Activated B cell treated with CpG ODN at 0.5 μM for 24 hours (primary cell): ENCODE results near the gene TSHZ2. TPM values are rescaled to one million over a fixed set of nuclear protein-coding genes. Genes with fewer than 3 reads are reported as not detected.

Source experiments
- ATAC-seq: fragments of 200-7000 bp; cut with Tn5 transposase; one replicate; pipeline ENCODE4 v1.10.0; 2021; ENCODE audit warnings: low read depth, mild to moderate bottlenecking, moderate library complexity
- CTCF ChIA-PET: fragments of 350-600 bp; sonication (Branson Sonifier 250); formaldehyde crosslinking; loops from one replicate; lab custom pipeline; 2021; ENCODE audit warnings: antibody characterized with exemption; lab: Charles Lee
- POLR2A ChIA-PET: fragments of 350-600 bp; sonication (Branson Sonifier 250); formaldehyde crosslinking; loops from one replicate; lab custom pipeline; 2021; ENCODE audit warnings: antibody characterized with exemption; lab: Charles Lee
- DNase-seq: peaks from one replicate; pipeline ENCODE4 v3.0.0; 2022
- H3K27ac Mint-ChIP-seq: one replicate; pipeline ENCODE4 v1.8.0; 2020; ENCODE audit warnings: mixed read lengths
- H3K27me3 Mint-ChIP-seq: one replicate; pipeline ENCODE4 v1.8.0; 2021; ENCODE audit warnings: mixed read lengths
- H3K36me3 Mint-ChIP-seq: one replicate; pipeline ENCODE4 v1.8.0; 2021; ENCODE audit warnings: low read depth, mixed read lengths
- H3K4me1 Mint-ChIP-seq: one replicate; pipeline ENCODE4 v1.8.0; 2021; ENCODE audit warnings: mixed read lengths
- H3K4me3 Mint-ChIP-seq: one replicate; pipeline ENCODE4 v1.8.0; 2020; ENCODE audit warnings: mild to moderate bottlenecking, mixed read lengths
- H3K9me3 Mint-ChIP-seq: one replicate; pipeline ENCODE4 v1.8.0; 2020; ENCODE audit warnings: mixed read lengths
- intact Hi-C: fragments of 100-400 bp; cut with micrococcal nuclease; formaldehyde crosslinking; loops from one replicate; pipeline ENCODE4 v1.15.1; 2024
- total RNA-seq: library from RNA; stranded (reverse); gene quantifications from 2 replicates; pipeline ENCODE4 v1.2.3, GENCODE V29; 2022
- TF ChIP-seq, protein P1 (sequence below): fragments of 200-600 bp; IDR thresholded peaks from one replicate; pipeline ENCODE4 v1.8.0; 2022; ENCODE audit warnings: antibody characterized with exemption, mild to moderate bottlenecking

The TSHZ2 gene
- total RNA-seq, 1 donor from 2014 or later: 1.7 TPM

DNA sequence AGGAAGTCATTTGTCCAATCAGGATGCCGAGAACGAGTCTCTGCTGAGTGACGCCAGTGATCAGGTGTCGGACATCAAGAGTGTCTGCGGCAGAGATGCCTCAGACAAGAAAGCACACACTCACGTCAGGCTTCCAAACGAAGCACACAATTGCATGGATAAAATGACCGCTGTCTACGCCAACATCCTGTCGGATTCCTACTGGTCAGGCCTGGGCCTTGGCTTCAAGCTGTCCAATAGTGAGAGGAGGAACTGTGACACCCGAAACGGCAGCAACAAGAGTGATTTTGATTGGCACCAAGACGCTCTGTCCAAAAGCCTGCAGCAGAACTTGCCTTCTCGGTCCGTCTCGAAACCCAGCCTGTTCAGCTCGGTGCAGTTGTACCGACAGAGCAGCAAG lies 281.5 kb downstream of the TSHZ2 start:
- Mint-ChIP-seq H3K4me1 (no peaks in the 10 kb centered on the region), H3K36me3 (no peaks in the 10 kb centered on the region), H3K4me3 (no peak overlapping the region), H3K9me3 (no peaks in the 10 kb centered on the region), H3K27me3 (peaks cover 3% of the 10 kb centered on the region), H3K27ac (no peak overlapping the region)
- no peak for DNase-seq
- no peak for ATAC-seq
- ChIA-PET CTCF (no interaction called here), POLR2A (no interaction called here)
- TF ChIP-seq, protein P1, sequence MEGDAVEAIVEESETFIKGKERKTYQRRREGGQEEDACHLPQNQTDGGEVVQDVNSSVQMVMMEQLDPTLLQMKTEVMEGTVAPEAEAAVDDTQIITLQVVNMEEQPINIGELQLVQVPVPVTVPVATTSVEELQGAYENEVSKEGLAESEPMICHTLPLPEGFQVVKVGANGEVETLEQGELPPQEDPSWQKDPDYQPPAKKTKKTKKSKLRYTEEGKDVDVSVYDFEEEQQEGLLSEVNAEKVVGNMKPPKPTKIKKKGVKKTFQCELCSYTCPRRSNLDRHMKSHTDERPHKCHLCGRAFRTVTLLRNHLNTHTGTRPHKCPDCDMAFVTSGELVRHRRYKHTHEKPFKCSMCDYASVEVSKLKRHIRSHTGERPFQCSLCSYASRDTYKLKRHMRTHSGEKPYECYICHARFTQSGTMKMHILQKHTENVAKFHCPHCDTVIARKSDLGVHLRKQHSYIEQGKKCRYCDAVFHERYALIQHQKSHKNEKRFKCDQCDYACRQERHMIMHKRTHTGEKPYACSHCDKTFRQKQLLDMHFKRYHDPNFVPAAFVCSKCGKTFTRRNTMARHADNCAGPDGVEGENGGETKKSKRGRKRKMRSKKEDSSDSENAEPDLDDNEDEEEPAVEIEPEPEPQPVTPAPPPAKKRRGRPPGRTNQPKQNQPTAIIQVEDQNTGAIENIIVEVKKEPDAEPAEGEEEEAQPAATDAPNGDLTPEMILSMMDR: no peak
- intact Hi-C loops: no loop called here

DNA sequence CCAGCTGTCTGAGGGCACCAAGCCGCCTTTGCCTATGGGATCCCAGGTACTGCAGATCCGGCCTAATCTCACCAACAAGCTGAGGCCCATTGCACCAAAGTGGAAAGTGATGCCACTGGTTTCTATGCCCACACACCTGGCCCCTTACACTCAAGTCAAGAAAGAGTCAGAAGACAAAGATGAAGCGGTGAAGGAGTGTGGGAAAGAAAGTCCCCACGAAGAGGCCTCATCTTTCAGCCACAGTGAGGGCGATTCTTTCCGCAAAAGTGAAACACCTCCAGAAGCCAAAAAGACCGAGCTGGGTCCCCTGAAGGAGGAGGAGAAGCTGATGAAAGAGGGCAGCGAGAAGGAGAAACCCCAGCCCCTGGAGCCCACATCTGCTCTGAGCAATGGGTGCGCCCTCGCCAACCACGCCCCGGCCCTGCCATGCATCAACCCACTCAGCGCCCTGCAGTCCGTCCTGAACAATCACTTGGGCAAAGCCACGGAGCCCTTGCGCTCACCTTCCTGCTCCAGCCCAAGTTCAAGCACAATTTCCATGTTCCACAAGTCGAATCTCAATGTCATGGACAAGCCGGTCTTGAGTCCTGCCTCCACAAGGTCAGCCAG lies 283.0 kb downstream of the TSHZ2 start:
- no peaks in the 10 kb centered on the region for H3K36me3 Mint-ChIP-seq
- H3K4me1 Mint-ChIP-seq: no peaks in the 10 kb centered on the region
- no peak overlapping the region for H3K4me3 Mint-ChIP-seq
- no peak overlapping the region for H3K27ac Mint-ChIP-seq
- no peak for DNase-seq
- H3K9me3 Mint-ChIP-seq: no peaks in the 10 kb centered on the region
- intact Hi-C loops: no loop called here
- TF ChIP-seq, protein P1: no peak
- ChIA-PET CTCF (no interaction called here), POLR2A (no interaction called here)
- peaks cover under 1% of the 10 kb centered on the region for H3K27me3 Mint-ChIP-seq
- no peak for ATAC-seq

DNA sequence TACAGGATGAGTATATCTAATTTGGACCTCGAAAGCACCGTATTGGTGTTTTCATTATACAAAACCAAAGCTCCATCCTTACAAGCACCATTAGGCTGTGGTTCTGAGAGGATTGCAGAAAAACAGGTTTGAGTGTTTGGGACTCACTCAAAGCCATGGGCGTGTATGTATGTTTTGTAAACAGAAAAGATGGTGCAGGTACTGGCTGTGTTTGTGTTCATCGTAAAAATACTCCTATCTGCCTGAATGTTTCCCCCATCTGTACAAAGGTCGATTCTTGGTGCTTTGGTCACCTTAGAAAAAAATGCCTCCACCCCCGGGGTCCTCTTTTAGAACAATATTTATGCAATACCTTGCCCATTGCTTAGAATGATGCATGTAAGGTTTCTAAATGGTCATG lies 286.6 kb downstream of the TSHZ2 start:
- H3K27ac Mint-ChIP-seq: no peak overlapping the region
- intact Hi-C loops: no loop called here
- CTCF ChIA-PET: no interaction called here
- no peaks in the 10 kb centered on the region for H3K4me1 Mint-ChIP-seq
- H3K4me3 Mint-ChIP-seq: no peak overlapping the region
- TF ChIP-seq, protein P1: no peak
- DNase-seq: no peak
- ATAC-seq: no peak
- no peaks in the 10 kb centered on the region for H3K36me3 Mint-ChIP-seq
- peaks cover 6% of the 10 kb centered on the region for H3K27me3 Mint-ChIP-seq
- H3K9me3 Mint-ChIP-seq: no peaks in the 10 kb centered on the region
- POLR2A ChIA-PET: no interaction called here

DNA sequence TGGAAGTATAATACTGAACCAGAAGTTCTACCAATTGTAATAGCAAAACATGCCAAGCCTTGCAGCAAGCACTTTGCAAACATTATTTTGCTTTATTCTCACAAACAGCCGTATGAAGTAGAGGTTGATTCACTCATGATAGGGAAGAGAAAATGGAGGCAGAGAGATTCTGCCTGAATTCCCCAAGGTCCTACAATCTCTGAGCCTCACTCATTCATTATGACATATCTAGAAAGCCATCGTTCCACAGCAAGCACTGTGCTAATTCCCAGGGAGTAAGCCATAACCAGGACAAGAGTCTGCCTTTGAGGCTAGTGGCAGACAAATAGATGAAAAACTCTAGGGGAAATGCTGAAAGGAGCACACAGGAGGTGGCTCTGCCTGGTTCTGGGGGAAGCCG lies 288.0 kb downstream of the TSHZ2 start:
- DNase-seq (no peak), ATAC-seq (no peak)
- Mint-ChIP-seq H3K4me3 (no peak overlapping the region), H3K27me3 (peaks cover 6% of the 10 kb centered on the region), H3K4me1 (no peaks in the 10 kb centered on the region), H3K36me3 (no peaks in the 10 kb centered on the region), H3K9me3 (no peaks in the 10 kb centered on the region), H3K27ac (no peak overlapping the region)
- intact Hi-C loops: no loop called here
- CTCF ChIA-PET: no interaction called here
- POLR2A ChIA-PET: no interaction called here
- TF ChIP-seq, protein P1: no peak

DNA sequence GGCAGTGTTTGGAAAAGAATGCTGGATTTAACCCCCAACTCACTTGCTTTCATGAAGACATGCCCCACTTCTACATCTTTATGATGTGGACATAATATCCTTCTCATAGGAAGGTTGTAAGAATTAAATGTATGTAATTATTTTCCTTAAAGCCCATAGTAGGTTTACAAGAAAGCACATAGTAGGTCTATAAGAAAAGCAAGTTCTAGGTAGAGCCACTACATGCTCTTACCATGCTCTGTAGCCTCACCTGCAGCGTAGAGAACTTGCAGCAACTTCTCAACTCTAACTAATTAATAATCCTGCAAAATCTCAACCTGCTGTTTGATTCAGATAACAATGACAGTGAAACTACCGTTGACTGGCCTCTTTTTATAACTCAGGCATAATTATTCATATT lies 288.4 kb downstream of the TSHZ2 start:
- POLR2A ChIA-PET: no interaction called here
- Mint-ChIP-seq H3K27me3 (peaks cover 6% of the 10 kb centered on the region), H3K4me1 (no peaks in the 10 kb centered on the region), H3K36me3 (no peaks in the 10 kb centered on the region), H3K9me3 (no peaks in the 10 kb centered on the region), H3K4me3 (no peak overlapping the region), H3K27ac (no peak overlapping the region)
- ATAC-seq (no peak), DNase-seq (no peak)
- CTCF ChIA-PET: no interaction called here
- TF ChIP-seq, protein P1: no peak
- intact Hi-C loops: no loop called here
